ENCODE measurements around the gene ENOX1.

The ENOX1 gene

GRCh38 chr13:43785261-43785649 lies 1.5 kb downstream of the ENOX1 start:
- no peak for DNase-seq

DNA sequence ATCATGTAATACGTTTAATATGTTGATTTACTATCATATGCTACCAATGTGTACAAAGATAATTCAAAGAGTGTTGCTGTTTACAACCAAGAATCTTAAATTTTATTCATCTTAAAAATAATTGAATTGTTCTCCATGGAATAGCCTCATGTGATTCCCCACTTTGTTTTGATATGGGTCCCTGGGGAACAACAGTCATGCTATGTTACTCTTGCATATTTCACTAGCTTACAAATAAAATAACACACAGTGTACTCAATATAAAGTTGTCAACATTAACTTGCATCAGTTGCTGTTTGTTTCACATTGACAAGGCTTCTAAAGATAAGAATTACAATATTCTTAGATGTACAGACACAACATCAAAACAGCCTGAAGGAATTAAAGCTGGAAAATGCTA lies 2.3 kb downstream of the ENOX1 start:
- DNase-seq, result no peak

GRCh38 chr13:43783820-43784219 lies 3.0 kb downstream of the ENOX1 start:
- DNase-seq, result no peak

GRCh38 chr13:43782686-43783085 lies 4.1 kb downstream of the ENOX1 start:
- DNase-seq, result no peak

- no peak for DNase-seq
These were observed 6.1 kb downstream of the ENOX1 start for GRCh38 chr13:43780666-43781065.

DNA sequence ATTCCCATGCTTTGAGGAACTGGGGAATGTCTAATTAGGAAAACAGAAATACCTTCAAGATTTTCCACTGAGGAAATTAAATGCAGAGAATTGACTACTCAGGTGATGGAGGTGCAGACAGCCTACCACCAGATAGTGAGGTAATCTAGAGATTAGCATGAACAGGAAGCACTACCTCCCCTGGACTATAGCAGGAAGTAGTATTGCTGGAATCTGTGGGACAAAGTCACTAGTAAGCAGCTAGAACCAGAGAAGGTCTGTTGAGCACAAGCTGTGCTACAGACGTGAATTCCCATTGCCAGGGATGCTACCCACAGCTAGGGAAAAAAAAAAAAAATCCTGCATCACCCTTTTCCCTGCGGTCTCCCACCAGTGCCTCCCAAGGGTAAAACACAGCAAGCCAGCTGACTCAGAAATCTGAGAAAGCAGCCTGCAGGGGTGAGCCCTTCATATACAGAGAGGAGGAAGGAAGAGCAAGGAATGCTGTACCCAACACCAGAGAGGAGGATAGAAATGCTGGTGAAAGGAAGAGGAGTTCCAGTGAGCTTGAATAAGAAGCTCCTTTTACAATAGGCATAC lies 10.2 kb downstream of the ENOX1 start:
- no peak for DNase-seq

DNA sequence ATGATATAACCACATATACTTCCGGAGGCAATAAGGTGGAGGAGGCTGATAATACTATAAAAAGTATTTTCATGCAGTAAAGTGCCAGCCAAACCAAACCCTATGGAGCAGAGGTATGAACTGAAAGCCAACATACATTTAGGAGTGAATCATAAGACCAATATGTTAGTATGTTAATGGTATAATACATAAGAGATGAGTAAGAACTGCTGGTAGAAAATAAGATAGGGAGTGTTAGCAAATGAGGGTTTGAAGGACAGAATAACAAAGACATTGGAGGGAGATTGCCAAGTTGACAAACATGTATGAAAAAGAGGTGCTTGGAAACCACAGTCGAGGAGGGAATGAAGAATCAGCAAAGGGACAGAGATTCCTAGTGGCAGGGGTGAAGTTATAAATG lies 10.8 kb downstream of the ENOX1 start:
- DNase-seq, result no peak

DNA sequence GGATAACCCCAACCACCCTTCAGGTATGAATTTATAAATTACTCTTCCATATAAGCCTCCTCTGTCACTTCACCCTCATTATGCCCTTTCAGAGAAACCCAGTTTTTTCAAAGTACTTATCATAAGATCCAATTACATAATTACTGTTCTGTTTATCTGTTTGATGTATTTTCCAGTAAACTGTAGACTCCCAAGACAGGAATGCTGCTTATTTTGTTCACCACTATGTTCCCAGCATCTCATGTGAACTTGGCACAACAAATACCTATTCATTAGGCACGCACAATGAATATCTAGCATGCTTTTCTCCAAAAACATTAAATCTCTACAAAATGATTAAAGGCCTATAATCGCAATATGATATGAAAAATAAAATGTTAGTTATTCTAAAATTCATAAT lies 13.2 kb downstream of the ENOX1 start:
- DNase-seq, result no peak

DNA sequence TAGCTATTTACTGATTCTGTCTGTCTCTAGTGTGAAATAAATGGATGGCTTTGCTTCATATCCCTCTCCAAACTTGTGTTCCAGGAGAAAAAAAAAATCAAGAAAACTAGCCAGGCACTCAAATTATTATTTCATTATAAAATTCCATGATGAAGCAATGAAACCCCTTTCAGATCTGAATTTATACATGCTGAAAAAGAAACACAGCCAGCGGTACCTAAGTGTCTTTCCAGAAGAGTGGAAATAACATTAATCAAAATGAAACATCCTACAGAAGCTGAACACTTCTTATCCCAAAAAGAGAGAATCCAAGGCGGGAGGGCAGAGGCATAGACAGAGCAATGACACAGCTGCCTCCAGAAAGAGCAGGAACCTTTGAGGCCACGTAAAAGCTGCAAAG lies 15.9 kb downstream of the ENOX1 start:
- no peak for DNase-seq

GRCh38 chr13:43769529-43769928 lies 17.2 kb downstream of the ENOX1 start:
- no peak for DNase-seq

DNA sequence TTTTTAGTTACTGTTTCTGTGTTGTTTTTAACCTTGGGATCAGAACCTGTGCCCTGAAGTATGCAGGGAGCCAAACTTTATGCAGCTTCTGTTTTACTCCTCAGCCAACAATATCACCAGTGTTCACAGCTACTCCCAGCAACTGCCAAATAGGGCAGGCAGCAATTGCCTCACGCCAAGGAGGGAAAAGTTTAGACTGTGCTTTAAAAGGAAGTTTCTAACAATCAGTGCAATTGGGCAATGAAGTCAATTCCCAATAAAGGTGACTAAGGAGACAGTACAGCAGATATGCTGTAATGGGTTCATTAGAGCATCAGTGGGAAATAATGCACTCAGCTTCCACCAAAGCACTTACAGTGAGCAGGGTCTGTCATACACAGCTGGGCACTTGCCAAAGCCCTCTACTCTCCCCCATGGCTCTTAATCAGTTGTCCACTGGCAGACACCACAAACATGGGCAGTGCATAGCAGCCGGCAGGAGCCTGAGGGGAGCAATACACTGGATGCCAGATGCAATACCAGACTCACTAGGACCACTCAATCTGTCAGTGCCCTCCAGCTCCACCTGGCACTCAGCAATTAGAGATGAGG lies 19.3 kb downstream of the ENOX1 start:
- no peak for DNase-seq

GRCh38 chr13:43766725-43767124 lies 20.0 kb downstream of the ENOX1 start:
- no peak for DNase-seq

DNA sequence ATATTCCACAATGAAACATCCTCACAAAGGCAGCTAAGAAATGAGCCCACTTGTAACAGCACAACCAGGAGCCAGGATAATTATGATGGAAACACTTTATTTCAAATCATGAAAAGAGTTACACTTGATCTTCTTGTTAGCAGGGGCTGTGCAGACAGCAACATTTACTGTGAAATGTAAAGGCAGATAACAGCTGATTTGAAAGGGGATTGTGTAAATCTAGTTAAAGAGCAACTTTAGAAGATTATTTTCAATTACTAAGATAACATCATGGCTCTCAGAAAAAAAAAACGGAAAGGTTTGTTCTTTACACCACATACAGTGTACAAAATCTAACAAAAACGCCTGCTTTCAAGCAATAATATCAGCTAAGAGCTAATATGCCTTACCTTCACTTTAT lies 22.4 kb downstream of the ENOX1 start:
- no peak for DNase-seq

- DNase-seq, result no peak
These were observed 23.5 kb downstream of the ENOX1 start for GRCh38 chr13:43763143-43763759.

DNA sequence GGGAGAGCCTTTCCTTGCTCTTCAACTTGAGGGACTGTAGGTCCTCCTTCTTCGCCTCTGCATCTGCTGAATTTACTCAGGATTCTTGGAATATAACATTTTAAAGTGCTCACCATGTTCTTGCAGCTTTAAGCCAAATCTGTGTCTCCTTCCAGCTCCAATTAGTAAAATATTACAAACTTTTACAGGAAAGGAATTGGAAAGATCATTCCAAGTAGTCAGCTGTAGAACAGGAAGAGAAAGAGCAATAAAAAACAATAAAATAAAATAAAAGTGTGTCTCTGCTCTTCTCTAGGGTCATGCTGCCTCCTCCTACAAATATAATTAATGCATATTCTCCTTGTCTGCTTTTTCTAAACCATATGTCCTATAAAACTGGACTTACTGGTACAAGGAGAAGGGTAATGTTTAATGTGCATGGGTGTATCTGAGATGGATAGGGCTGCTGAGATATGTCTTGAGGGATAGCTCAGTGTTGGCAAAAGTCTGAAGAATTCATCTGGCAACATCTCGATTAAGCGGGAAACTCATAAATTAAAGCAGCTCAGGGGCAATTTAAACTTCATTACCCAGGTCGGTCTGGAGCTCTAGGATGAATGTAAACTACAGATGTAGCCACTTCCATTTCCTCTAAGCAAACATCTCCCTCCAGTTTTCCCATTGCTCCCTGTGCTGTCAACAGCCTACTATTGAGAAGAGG lies 25.0 kb downstream of the ENOX1 start:
- DNase-seq, result no peak

GRCh38 chr13:43760257-43760656 lies 26.5 kb downstream of the ENOX1 start:
- DNase-seq, result no peak

DNA sequence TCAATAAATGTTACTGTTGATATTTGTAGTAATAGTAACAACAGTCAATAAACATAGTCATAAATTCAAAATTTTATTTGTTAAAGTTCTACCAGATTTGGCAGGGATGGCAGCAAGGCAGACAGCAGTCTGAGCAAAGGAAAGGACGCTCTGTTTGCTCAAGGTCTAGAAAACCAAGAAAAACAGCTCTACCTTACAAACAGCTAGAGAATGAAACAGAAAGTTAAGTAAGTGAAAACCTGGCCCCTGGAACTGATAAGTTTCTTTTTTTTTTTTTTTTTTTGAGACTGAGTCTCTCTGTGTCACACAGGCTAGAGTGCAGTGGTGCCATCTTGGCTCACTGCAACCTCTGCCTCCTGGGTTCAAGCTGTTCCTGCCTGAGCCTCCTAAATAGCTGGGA lies 27.9 kb downstream of the ENOX1 start:
- no peak for DNase-seq

GRCh38 chr13:43757266-43757665 lies 29.5 kb downstream of the ENOX1 start:
- no peak for DNase-seq

DNA sequence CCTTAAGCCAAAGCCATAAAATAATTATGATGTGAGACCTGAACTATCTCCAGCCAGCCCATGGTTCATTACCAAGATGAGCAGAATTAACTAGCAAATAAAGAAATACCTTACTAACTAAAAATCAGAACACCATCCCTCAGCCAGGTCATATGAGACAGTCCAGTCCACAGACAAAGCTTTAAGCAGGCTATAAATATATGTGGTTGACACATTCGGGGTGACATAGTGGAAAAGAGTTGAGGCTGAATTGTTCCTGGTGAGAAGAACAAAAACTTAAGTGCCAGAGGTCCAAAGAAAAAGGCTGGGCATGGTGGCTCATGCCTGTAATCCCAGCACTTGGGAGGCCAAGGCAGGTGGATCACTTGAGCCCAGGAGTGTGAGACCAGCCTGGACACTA lies 30.9 kb downstream of the ENOX1 start:
- DNase-seq, result no peak

DNA sequence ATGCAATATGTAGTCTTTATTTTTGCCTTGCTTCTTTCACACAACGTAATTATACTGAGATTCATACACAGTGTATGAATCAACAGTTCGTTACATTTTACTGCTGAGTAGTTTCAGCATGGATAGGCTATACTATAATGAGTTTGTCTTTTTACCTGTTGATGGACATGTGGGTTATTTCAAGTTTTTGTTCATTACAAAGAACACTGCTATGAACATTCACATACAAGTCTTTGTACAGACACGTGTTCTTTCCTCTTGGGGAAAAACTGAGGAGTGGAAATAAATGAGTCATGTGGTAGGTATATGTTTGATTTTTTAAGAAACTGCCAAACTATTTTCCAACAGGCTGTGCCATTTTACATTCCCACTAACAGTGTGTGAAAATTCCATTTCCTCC lies 35.1 kb downstream of the ENOX1 start:
- no peak for DNase-seq

DNA sequence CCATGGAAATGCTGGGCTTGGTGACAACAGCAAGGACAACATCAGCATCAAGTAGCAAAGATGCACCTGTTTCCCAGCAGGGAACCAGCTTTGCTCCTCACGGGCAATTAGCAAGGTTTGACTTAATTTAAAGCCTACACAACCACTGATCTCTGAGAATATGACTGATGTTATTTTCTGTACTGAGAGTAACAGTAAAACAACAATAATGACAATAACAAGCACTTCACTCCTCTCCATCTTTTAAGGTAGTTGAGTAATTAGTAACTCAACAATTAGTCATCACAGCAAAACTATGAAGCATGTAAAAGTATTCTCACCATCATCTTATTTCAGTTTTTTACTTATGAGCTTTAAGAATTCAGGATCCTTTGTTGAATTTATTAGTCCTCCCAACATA lies 37.3 kb downstream of the ENOX1 start:
- DNase-seq, result no peak

GRCh38 chr13:43744261-43745031 lies 42.3 kb downstream of the ENOX1 start:
- DNase-seq, result no peak

DNA sequence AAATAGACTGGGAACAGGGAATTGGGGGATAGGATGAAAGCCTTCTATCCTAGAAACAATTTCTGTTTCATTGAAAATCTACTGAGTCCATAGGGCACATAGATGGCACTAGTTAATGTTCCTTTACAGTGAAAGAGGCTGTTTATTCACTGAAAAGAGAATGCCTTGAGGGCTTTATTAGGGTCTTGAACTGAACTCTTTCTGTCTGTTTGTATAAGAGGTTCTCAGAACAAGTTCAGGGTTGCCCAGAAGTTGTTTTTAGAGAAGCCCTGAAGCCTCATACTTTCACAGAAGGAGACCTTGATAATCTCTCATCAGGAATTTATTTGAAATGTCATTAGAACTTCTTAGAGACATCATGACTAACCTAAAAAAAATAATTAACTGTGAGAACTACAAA lies 43.9 kb downstream of the ENOX1 start:
- DNase-seq, result no peak

All from amniotic stem cell (primary cell).